Measurements from ENCODE around the gene PTPRK.

DNA sequence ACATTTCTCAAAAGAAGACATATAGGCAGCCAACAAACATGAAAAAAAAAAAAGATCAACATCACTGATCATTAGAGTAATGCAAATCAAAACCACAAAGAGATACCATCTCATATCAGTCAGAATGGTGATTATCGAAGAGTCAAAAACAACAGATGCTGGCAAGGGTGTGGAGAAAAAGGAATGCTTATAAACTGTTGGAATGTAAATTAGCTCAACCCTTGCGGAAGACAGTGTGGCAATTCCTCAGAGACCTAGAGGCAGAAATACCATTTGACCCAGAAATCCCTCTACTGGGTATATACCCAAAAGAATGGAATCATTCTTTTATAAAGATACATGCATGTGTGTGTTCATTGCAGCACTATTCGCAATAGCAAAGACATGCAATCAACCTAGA is 315.8 kb downstream of the PTPRK start:
- TF ChIP-seq, protein P1, sequence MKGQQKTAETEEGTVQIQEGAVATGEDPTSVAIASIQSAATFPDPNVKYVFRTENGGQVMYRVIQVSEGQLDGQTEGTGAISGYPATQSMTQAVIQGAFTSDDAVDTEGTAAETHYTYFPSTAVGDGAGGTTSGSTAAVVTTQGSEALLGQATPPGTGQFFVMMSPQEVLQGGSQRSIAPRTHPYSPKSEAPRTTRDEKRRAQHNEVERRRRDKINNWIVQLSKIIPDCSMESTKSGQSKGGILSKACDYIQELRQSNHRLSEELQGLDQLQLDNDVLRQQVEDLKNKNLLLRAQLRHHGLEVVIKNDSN (IDR thresholded peaks at IDR 0.05; ENCODE audit: borderline replicate concordance, extremely low read length, insufficient read depth, low read depth, low read length): no peak
- TF ChIP-seq POLR2A (IDR thresholded peaks at IDR 0.05; ENCODE audit: low read depth, low read length) (no peak), RAD21 (IDR thresholded peaks at IDR 0.05; ENCODE audit: insufficient read depth, low read depth, low read length) (no peak), ATF7 (IDR thresholded peaks at IDR 0.05; ENCODE audit: low read depth) (no peak), HDAC2 (IDR thresholded peaks at IDR 0.05) (no peak)

Measured in GM12878 (cell line).